PC-9 (cell line): Measurements from ENCODE around the gene ACP4.

Experiments
- CTCF ChIP-seq: fragments of 200-600 bp; sonication (generic); conservative IDR thresholded peaks from 2 replicates; pipeline ENCODE4 v1.6.1; 2017; ENCODE audit warnings: mixed run types, antibody characterized with exemption, mild to moderate bottlenecking, moderate library complexity
- EZH2 ChIP-seq: fragments of 200-600 bp; sonication (generic); IDR thresholded peaks from 2 replicates; pipeline ENCODE4 v1.8.0; 2017; ENCODE audit warnings: antibody characterized with exemption, low read depth

GRCh38 chr19:50790396-50790795 is at the start of gene ACP4:
- TF ChIP-seq EZH2 (no peak), CTCF (no peak)
